Lung (tissue), 12 donors: ENCODE data around the gene HSPB2. TPM values are rescaled to one million over a fixed set of nuclear protein-coding genes. Genes with fewer than 3 reads are reported as not detected.

Source experiments
- ATAC-seq: fragments of 200-7000 bp; cut with Tn5 transposase; one replicate; pipeline ENCODE4 v1.9.1; 2020; ENCODE audit warnings: moderate number of reproducible peaks; ENCODE audit not compliant: insufficient read depth, low FRiP score
- DNase-seq, 3 donors: peaks; one replicate each; pipeline ENCODE4 v3.0.0-alpha.2; 2013 to 2017
- H3K27ac ChIP-seq, 2 donors: one replicate each; pipeline ENCODE4 v1.5.1; 2013; ENCODE audit warnings: mild to moderate bottlenecking in 2 of 2, moderate library complexity in 2 of 2, control low read depth in 1 of 2, inconsistent platforms in 1 of 2, low read depth in 1 of 2, low read length in 1 of 2
- H3K27me3 ChIP-seq, 3 donors: one replicate each; pipeline ENCODE4 v1.5.1; 2013; ENCODE audit warnings: low read length in 2 of 3; ENCODE audit not compliant: control insufficient read depth in 3 of 3, insufficient read depth in 3 of 3
- H3K36me3 ChIP-seq, 4 donors: one replicate each; pipeline ENCODE4 v1.5.1; 2013; ENCODE audit warnings: low read length in 4 of 4, mild to moderate bottlenecking in 1 of 4, moderate library complexity in 1 of 4; ENCODE audit not compliant: control insufficient read depth in 4 of 4, insufficient read depth in 4 of 4
- H3K4me1 ChIP-seq, 5 donors: one replicate each; pipeline ENCODE4 v1.5.1; 2013; ENCODE audit warnings: low read length in 5 of 5, mild to moderate bottlenecking in 2 of 5, moderate library complexity in 1 of 5; ENCODE audit not compliant: control insufficient read depth in 5 of 5, insufficient read depth in 5 of 5
- H3K4me3 ChIP-seq: one replicate; pipeline ENCODE4 v1.5.1; 2013; ENCODE audit warnings: mild to moderate bottlenecking, control low read depth, moderate library complexity
- H3K9ac ChIP-seq, 2 donors: one replicate each; pipeline ENCODE4 v1.5.1; 2013; ENCODE audit warnings: low read length in 2 of 2, control low read depth in 1 of 2; ENCODE audit not compliant: insufficient read depth in 1 of 2
- H3K9me3 ChIP-seq, 4 donors: one replicate each; pipeline ENCODE4 v1.5.1; 2013; ENCODE audit warnings: low read length in 3 of 4, mild to moderate bottlenecking in 1 of 4, moderate library complexity in 1 of 4; ENCODE audit not compliant: control insufficient read depth in 4 of 4, insufficient read depth in 3 of 4
- CTCF ChIP-seq: IDR thresholded peaks from 2 replicates; pipeline ENCODE4 v1.5.1; 2012; ENCODE audit warnings: mild to moderate bottlenecking; ENCODE audit errors: control extremely low read depth, extremely low read depth
- WGBS, 2 donors: extraction: QIAGEN DNeasy Blood & Tissue Kit; methylation state at CpG; one replicate each; pipeline ENCODE4 v1.1.7; 2013; 5-methylcytosine and 5-hydroxymethylcytosine counted together
- polyA plus RNA-seq, 2 donors: library from polyadenylated mRNA; stranded (reverse); fragments of 200-250 nt; gene quantifications; one replicate each; pipeline ENCODE4 v1.2.1, GENCODE V29; 2013
- total RNA-seq, 2 donors: library from RNA; depleted of rRNA in 1 of 2; stranded (reverse); fragments of >200 nt in 1 of 2; gene quantifications; one replicate each; pipeline ENCODE4 v1.2.1, GENCODE V29; 2014 to 2021
- donor health status: control.
- donor health status: control.
- donor health status: Bipolar disorder and iron deficiency.
- donor health status: healthy.
- donor health status: DM: yes; HTN: yes; CAD: no.

Gene HSPB2
- total and polyA plus RNA-seq, 4 donors = 0.65 to 5.4 (median 3.8) TPM

GRCh38 chr11:111870886-111871692 is 41.4 kb upstream of the HSPB2 start, which contains the start of gene ALG9:
TSS of gene ALG9 (minus strand) at chr11:111871581. CDS start at chr11:111871482, 99 bp downstream.
- ATAC-seq = peak; percentile 91
- Histone ChIP-seq H3K36me3 (peaks cover 6 to 26% (median 14%) of the 10 kb centered on the region in 4 donors), H3K4me3 (peak within 1 kb of the TSS; percentile 89)

GRCh38 chr11:111871693-111872161 is 40.8 kb upstream of the HSPB2 start:
- H3K4me1 ChIP-seq = peaks cover 0 to 12% (median 5%) of the 10 kb centered on the region in 5 donors
- ATAC-seq (no peak), DNase-seq (no peak)
- 61 to 62% methylated on average over 5 of the region's 5 CpGs for WGBS, 2 donors
- H3K9me3 ChIP-seq = no peaks in the 10 kb centered on the region
- H3K27ac ChIP-seq = peak overlapping the region; percentile 90 to 95
- no peaks in the 10 kb centered on the region for H3K27me3 ChIP-seq
- no peak for TF ChIP-seq CTCF
- peak overlapping the region; percentile 83 to 92 for H3K9ac ChIP-seq
- peak overlapping the region; percentile 89 for H3K4me3 ChIP-seq
- H3K36me3 ChIP-seq = peaks cover 3 to 24% (median 10%) of the 10 kb centered on the region in 4 donors

More at GRCh38 chr11:111870886-111871692, 41.4 kb upstream of the HSPB2 start, which contains the start of gene ALG9:
- Histone ChIP-seq H3K9ac (peak within 1 kb of the TSS; percentile 83 to 92), H3K4me1 (peaks cover 0 to 12% (median 5%) of the 10 kb centered on the region in 5 donors), H3K27me3 (no peaks in the 10 kb centered on the region), H3K27ac (peak within 1 kb of the TSS; percentile 90 to 95), H3K9me3 (no peaks in the 10 kb centered on the region)
- peak; percentile 87 to 93 (median 88) for DNase-seq
- WGBS, 2 donors = 0 to 1% methylated on average over 51 of the region's 51 CpGs
- TF ChIP-seq CTCF = no peak

GRCh38 chr11:111878385-111878848 is 34.1 kb upstream of the HSPB2 start:
- no peak for ATAC-seq
- Histone ChIP-seq H3K27ac (peak overlapping the region; percentile 82 to 93), H3K36me3 (peaks cover 0 to 15% (median 3%) of the 10 kb centered on the region in 4 donors), H3K9me3 (no peaks in the 10 kb centered on the region), H3K9ac (peak overlapping the region; percentile 95 to 99), H3K4me3 (peak overlapping the region; percentile 68), H3K27me3 (no peaks in the 10 kb centered on the region), H3K4me1 (peaks cover 0 to 7% (median 5%) of the 10 kb centered on the region in 5 donors)
- no peak for TF ChIP-seq CTCF
- peak in 1 of 3 donors; percentile 78 for DNase-seq
- 0 to 1% methylated on average over 13 of the region's 13 CpGs for WGBS, 2 donors
